Common myeloid progenitor, CD34-positive (primary cell): ENCODE data around the gene IGSF11.
A peak's percentile ranks its signal among the peaks of the same experiment; 100 is the strongest.
"Not testable (repeated sequence)": the region's sequence is repeated elsewhere in the genome, so short reads cannot be mapped to it uniquely, and the experiment has no call there.

Experiments used
- CTCF ChIA-PET: fragments of 350-600 bp; sonication (Branson Sonifier 250); formaldehyde crosslinking; loops from one replicate; lab custom pipeline; 2021; ENCODE audit warnings: antibody characterized with exemption; lab: Charles Lee
- POLR2A ChIA-PET: fragments of 350-600 bp; sonication (Branson Sonifier 250); formaldehyde crosslinking; loops from one replicate; lab custom pipeline; 2021; ENCODE audit warnings: antibody characterized with exemption; lab: Charles Lee
- DNase-seq, 3 donors: peaks; one replicate each; pipeline versions ENCODE4 v3.0.0 to v3.0.0-alpha.2; 2013
- H3K27ac ChIP-seq, 2 experiments: 1 replicate in 1 of 2; 2 replicates in 1 of 2; pipeline ENCODE4 v1.7.0; 2013; ENCODE audit warnings: inconsistent platforms in 2 of 2, low read length in 2 of 2, mild to moderate bottlenecking in 2 of 2, low read depth in 1 of 2, moderate library complexity in 1 of 2; ENCODE audit not compliant: severe bottlenecking in 2 of 2, insufficient read depth in 1 of 2, poor library complexity in 1 of 2
- H3K27me3 ChIP-seq, 5 experiments: replicated peaks in 2 of 5; 1 replicate in 3 of 5; 2 replicates in 2 of 5; pipeline versions ENCODE4 v1.6.1 to v1.7.0; 2013; ENCODE audit warnings: low read length in 4 of 5, mild to moderate bottlenecking in 2 of 5, moderate library complexity in 2 of 5, inconsistent platforms in 1 of 5; ENCODE audit not compliant: insufficient read depth in 5 of 5, control insufficient read depth in 4 of 5
- H3K36me3 ChIP-seq, 4 experiments: 1 replicate in 2 of 4; 2 replicates in 2 of 4; pipeline versions ENCODE4 v1.6.1 to v1.7.0; 2013; ENCODE audit warnings: low read length in 3 of 4, control low read depth in 1 of 4, mild to moderate bottlenecking in 1 of 4; ENCODE audit not compliant: control insufficient read depth in 4 of 4, insufficient read depth in 4 of 4
- H3K4me1 ChIP-seq, 4 experiments: 1 replicate in 3 of 4; 2 replicates in 1 of 4; pipeline versions ENCODE4 v1.6.1 to v1.7.1; 2013; ENCODE audit warnings: low read length in 3 of 4, mild to moderate bottlenecking in 3 of 4, control low read depth in 1 of 4, inconsistent platforms in 1 of 4, moderate library complexity in 1 of 4; ENCODE audit not compliant: control insufficient read depth in 4 of 4, insufficient read depth in 4 of 4; ENCODE audit errors: control extremely low read depth in 1 of 4
- H3K4me3 ChIP-seq, 7 experiments: 1 replicate in 4 of 7; 2 replicates in 3 of 7; pipeline versions ENCODE4 v1.5.1 to v1.7.0; 2013; ENCODE audit warnings: mild to moderate bottlenecking in 7 of 7, low read length in 6 of 7, moderate library complexity in 6 of 7, inconsistent platforms in 2 of 7, low read depth in 2 of 7, control low read depth in 1 of 7; ENCODE audit not compliant: insufficient read depth in 4 of 7, control insufficient read depth in 1 of 7; ENCODE audit errors: extremely low read depth in 1 of 7
- H3K9me3 ChIP-seq, 5 experiments: 1 replicate in 4 of 5; 2 replicates in 1 of 5; pipeline versions ENCODE4 v1.6.1 to v1.7.1; 2013; ENCODE audit warnings: low read length in 4 of 5, mild to moderate bottlenecking in 2 of 5, inconsistent platforms in 1 of 5, low read depth in 1 of 5, moderate library complexity in 1 of 5; ENCODE audit not compliant: control insufficient read depth in 4 of 5, insufficient read depth in 2 of 5; ENCODE audit errors: control extremely low read depth in 1 of 5
- WGBS: methylation state at CpG from one replicate; pipeline ENCODE4 v1.1.5; 2013; ENCODE audit not compliant: insufficient coverage; 5-methylcytosine and 5-hydroxymethylcytosine counted together

IGSF11 gene

GRCh38 chr3:118882353-118882947, 152.2 kb downstream of the IGSF11 start:
- POLR2A ChIA-PET: no interaction called here
- Histone ChIP-seq H3K4me3 (no peak overlapping the region), H3K36me3 (no peaks in the 10 kb centered on the region), H3K27ac (no peak overlapping the region), H3K27me3 (peaks cover 0 to 3% (median 0%) of the 10 kb centered on the region in 5 experiments), H3K4me1 (no peaks in the 10 kb centered on the region), H3K9me3 (no peaks in the 10 kb centered on the region)
- CTCF ChIA-PET: interaction anchor here (0.6 to 9.0 kb wide), 12 partner anchors 8 to 799 kb away, joined by 3 to 129 read pairs (median 4); partner anchors contain the start of genes B4GALT4 and IGSF11
- WGBS: 68% methylated on average over 2 of the region's 3 CpGs
- DNase-seq: peak; percentile 49 to 76 (median 67)

- H3K4me1 ChIP-seq: no peaks in the 10 kb centered on the region
- no peaks in the 10 kb centered on the region for H3K27me3 ChIP-seq
- H3K4me3 ChIP-seq: no peak overlapping the region
- H3K36me3 ChIP-seq: no peaks in the 10 kb centered on the region
- peaks cover 0 to 11% (median 0%) of the 10 kb centered on the region in 5 experiments for H3K9me3 ChIP-seq
- CTCF ChIA-PET: interaction anchor here (0.9 kb wide), 1 partner anchor 12 kb away, joined by 3 read pairs; no protein-coding TSS in a partner anchor
- POLR2A ChIA-PET: no interaction called here
- no peak for DNase-seq
- H3K27ac ChIP-seq: no peak overlapping the region
These were observed 166.6 kb downstream of the IGSF11 start for GRCh38 chr3:118868051-118868450.

- WGBS: 56% methylated on average over 1 of the region's 1 CpG
- H3K36me3 ChIP-seq: no peaks in the 10 kb centered on the region
- POLR2A ChIA-PET: no interaction called here
- H3K9me3 ChIP-seq: no peaks in the 10 kb centered on the region
- no peak overlapping the region for H3K4me3 ChIP-seq
- CTCF ChIA-PET: interaction anchor here (1.2 kb wide), 1 partner anchor 19 kb away, joined by 3 read pairs; no protein-coding TSS in a partner anchor
- DNase-seq: no peak
- no peaks in the 10 kb centered on the region for H3K27me3 ChIP-seq
- no peaks in the 10 kb centered on the region for H3K4me1 ChIP-seq
- H3K27ac ChIP-seq: no peak overlapping the region
These were observed 170.8 kb downstream of the IGSF11 start for GRCh38 chr3:118863731-118864322.

- Histone ChIP-seq H3K9me3 (peaks cover 0 to 3% (median 0%) of the 10 kb centered on the region in 5 experiments), H3K4me1 (no peaks in the 10 kb centered on the region), H3K36me3 (no peaks in the 10 kb centered on the region), H3K27ac (no peak overlapping the region), H3K27me3 (no peaks in the 10 kb centered on the region), H3K4me3 (no peak overlapping the region)
- no peak for DNase-seq
- CTCF ChIA-PET: interaction anchor here (1.1 to 1.5 kb wide), 2 partner anchors 9 to 24 kb away, joined by 3 to 4 read pairs; no protein-coding TSS in a partner anchor
- WGBS: no CpG with 5 or more reads among the region's 1 CpG
- POLR2A ChIA-PET: no interaction called here
These were observed 174.7 kb downstream of the IGSF11 start for GRCh38 chr3:118859950-118860349.

GRCh38 chr3:118851466-118852193, 183.0 kb downstream of the IGSF11 start:
- POLR2A ChIA-PET, H3K9me3 ChIP-seq, H3K36me3 ChIP-seq, H3K27ac ChIP-seq, H3K4me3 ChIP-seq, H3K27me3 ChIP-seq, H3K4me1 ChIP-seq: not testable (repeated sequence)
- DNase-seq: peak in 2 of 3 donors; percentile 5 to 13
- 94% methylated on average over 8 of the region's 12 CpGs for WGBS
- CTCF ChIA-PET: interaction anchor here (0.6 to 0.7 kb wide), 2 partner anchors 8 to 86 kb away, joined by 3 read pairs; no protein-coding TSS in a partner anchor

GRCh38 chr3:118850687-118851086, 184.0 kb downstream of the IGSF11 start:
- WGBS: 87% methylated on average over 8 of the region's 10 CpGs
- ChIA-PET POLR2A (no interaction called here), CTCF (interaction anchor here (0.7 kb wide), 1 partner anchor 9 kb away, joined by 3 read pairs; no protein-coding TSS in a partner anchor)
- no peaks in the 10 kb centered on the region for H3K4me1 ChIP-seq
- H3K27me3 ChIP-seq: no peaks in the 10 kb centered on the region
- no peaks in the 10 kb centered on the region for H3K36me3 ChIP-seq
- H3K9me3 ChIP-seq: peaks cover 0 to 2% (median 0%) of the 10 kb centered on the region in 5 experiments
- no peak overlapping the region for H3K4me3 ChIP-seq
- no peak for DNase-seq
- no peak overlapping the region for H3K27ac ChIP-seq
